Cardiac septum (tissue), 1 donor: Measurements from ENCODE around the gene SYT17. TPM values are rescaled to one million over a fixed set of nuclear protein-coding genes. Genes with fewer than 3 reads are reported as not detected.

Experiments
- DNase-seq: peaks from one replicate; pipeline ENCODE4 v3.0.0-alpha.2; 2020; ENCODE audit warnings: low spot score
- intact Hi-C: fragments of 100-400 bp; cut with DNase I; formaldehyde crosslinking; loops from one replicate; pipeline ENCODE4 v1.14.0; 2022
- total RNA-seq: library from RNA; stranded (reverse); fragmentation: NEBNext Ultra II Directional; extraction: Animal tissue kit (Norgen Biotek cat#: 25700); gene quantifications from one replicate; pipeline ENCODE4 v1.2.1, GENCODE V29; 2021
- donor health status: DM: no; HTN: no; CAD: no.

Gene SYT17
- total RNA-seq, 1 donor from 2014 or later: 0.81 TPM

DNA sequence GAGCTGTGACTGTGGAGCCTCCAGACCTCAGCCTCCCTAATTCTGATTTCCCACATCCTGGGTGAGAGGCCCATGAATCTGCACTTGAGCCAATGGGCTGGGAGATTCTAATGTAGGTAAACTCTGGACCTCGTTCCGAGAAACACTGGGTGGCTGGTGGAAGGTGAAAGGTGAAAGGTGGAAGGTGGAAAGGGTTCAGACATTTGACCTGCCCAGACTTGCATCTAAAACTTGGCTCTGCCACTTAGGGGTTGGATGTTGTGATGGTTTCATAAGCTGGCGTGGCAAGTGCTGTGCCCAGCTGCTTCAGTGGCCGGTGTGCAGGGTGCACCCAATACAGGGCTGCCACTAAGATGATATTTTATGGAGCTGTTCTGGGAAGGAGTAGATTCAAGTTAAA is 24.8 kb downstream of the SYT17 start:
- intact Hi-C loops: no loop called here
- DNase-seq: no peak

- DNase-seq: no peak
- intact Hi-C loops: no loop called here
These were observed 28.8 kb downstream of the SYT17 start for GRCh38 chr16:19196871-19197270.

DNA sequence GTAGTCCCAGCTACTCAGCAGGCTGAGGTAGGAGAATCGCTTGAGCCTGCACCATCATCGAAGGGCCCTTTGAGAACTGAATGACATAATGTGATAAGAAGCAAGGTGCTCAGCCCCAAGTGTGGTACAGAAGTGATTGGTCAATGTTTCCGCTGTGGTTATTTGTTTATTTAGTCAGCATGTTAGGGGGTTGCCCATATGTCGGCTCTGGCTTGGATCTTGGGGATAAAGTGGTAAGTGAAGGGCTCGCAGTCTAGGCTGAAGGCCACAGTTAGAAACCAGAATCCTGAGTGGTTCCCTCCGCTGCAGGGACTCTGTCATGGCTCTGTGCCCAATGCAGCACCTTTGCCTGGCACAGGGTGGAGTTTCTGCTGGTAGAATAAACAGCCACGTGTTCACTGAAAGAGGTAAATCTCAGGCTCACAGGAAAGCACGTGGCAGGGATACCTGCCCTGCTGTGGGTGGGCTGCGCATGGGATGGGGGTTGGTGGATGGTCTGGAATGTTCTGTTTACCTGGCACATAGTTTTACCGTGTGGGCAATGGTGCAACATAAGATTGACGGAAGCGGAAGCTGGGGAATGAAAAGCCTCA is 35.4 kb downstream of the SYT17 start:
- DNase-seq: no peak
- intact Hi-C loops: no loop called here

DNA sequence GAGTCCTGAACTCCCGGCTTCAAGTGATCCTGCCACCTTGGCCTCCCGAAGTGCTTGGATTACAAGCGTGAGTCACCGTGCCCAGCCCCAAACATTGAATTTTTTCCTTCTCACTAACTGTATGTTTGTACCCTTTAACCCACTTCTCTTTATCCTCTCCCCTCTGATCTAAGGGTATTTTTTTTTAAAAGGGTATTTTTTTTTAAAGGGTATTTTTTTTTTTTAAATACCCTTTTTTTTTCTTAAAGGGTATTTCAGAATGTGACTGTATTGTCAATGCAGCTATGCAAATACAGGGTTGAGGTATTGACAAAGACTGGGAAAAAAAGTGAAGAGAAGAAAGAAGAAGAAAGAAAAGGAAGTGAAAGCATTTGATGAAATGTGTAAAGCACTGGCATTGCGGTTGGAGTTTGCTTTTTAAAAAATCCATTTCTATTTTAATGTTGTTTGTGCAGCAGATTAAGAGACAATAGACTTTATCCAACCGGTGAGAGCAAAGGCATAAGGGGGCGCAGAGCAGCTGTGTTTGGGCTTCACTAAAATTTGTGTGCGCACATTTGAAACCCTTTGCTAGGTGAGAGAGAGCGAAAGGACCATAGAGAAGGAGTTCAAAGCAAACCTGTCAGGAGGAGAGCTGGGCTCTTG is 42.4 kb downstream of the SYT17 start:
- intact Hi-C loops: no loop called here

GRCh38 chr16:19210968-19211367 is 42.9 kb downstream of the SYT17 start:
- intact Hi-C loops: no loop called here
- DNase-seq: no peak

More for the DNA sequence above, 42.4 kb downstream of the SYT17 start:
- no peak for DNase-seq

GRCh38 chr16:19212059-19212458 is 44.0 kb downstream of the SYT17 start:
- intact Hi-C loops: no loop called here
- DNase-seq: no peak

- intact Hi-C loops: no loop called here
- no peak for DNase-seq
These were observed 45.8 kb downstream of the SYT17 start for GRCh38 chr16:19213885-19214284.

GRCh38 chr16:19215705-19216104 is 47.7 kb downstream of the SYT17 start:
- intact Hi-C loops: no loop called here

DNA sequence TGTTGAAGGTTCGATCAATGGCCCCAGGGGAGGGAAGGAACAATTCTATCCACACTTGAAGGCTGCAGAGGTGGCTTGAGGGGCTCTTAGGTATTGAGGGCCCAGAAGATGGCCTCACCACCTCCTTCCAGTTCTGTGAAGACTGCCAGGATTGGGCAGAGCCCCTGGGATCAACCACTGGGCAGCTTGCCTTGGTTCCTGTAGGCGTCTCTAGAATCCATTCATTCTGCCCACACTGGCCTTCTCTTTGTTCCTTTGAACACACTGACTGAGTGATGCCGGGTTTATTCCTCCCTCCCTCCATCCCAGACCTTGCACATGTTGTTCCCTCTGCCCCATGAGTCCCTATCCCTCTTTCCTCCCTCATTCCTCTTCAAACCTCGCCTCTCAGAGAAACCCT is 50.5 kb downstream of the SYT17 start:
- intact Hi-C loops: no loop called here
- DNase-seq: no peak

More at GRCh38 chr16:19215705-19216104, 47.7 kb downstream of the SYT17 start:
- DNase-seq: no peak

- no peak for DNase-seq
- intact Hi-C loops: no loop called here
These were observed 51.8 kb downstream of the SYT17 start for GRCh38 chr16:19219836-19220235.

DNA sequence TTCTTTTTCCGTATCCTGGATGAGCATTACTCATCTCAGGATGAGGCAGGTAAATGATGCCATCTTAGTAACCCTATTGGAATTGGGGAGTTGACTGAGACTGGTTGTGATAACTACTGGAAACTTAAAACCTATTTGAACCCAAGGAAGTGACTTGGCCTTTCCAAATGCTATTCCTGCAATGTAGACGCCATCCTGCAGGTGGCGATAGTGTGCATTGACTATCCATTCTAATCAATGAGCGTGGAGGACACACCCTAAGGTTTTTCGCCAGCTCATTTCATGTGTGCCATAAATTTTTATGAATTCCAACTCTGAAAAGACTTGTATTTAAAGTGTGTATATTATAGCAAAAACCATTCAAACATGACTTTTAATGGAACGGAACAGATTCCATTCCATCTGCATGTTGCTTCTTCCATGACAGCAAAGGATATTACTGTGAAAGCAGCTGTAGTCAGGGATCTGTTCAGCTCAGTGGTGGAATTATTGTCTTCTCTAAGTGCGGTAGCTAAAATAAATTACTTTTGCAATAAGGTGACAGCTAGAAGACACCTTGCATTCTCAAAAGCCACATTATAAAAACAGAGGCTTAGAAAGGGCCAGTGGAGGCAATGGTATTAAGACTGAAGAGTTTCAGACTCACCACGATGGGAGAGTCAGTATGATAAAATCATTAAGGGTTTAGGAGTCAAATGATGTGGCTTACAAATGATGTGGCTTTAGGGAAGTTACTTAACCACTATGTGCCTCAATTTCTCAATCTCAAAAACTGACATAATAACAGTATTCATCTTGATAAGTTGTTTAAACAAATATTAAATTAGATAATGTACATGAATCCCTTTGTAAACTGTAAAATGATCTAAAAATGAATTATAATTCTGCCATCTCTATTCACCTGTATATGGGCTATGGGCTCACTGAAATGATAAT is 55.5 kb downstream of the SYT17 start:
- intact Hi-C loops: no loop called here
- no peak for DNase-seq

- DNase-seq: no peak
- intact Hi-C loops: no loop called here
These were observed 57.6 kb downstream of the SYT17 start for GRCh38 chr16:19225651-19226050.

DNA sequence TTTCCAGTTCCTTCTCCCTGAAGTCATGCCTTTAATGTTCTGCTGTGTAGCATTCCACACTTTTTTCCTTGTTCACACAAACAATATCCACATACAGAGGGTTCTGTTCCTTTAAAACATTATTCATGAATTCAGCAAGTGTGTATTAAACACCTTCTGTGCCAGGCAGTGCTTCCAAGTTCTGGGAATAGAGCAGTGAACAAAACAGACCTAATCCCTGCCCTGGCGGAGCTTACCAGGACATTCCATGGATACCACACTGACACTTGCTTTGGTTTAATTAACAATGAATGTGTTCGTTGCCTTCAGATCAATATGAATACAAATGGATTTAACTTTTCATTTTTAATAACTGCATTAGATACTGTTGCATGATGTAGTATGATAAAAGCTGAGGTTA is 59.6 kb downstream of the SYT17 start:
- intact Hi-C loops: no loop called here
- no peak for DNase-seq

- intact Hi-C loops: no loop called here
- DNase-seq: no peak
These were observed 60.0 kb downstream of the SYT17 start for GRCh38 chr16:19228052-19228451.

- intact Hi-C loops: no loop called here
- no peak for DNase-seq
These were observed 60.5 kb downstream of the SYT17 start for GRCh38 chr16:19228575-19228974.

- intact Hi-C loops: no loop called here
- DNase-seq: no peak
These were observed 62.5 kb downstream of the SYT17 start for GRCh38 chr16:19230575-19230974.

DNA sequence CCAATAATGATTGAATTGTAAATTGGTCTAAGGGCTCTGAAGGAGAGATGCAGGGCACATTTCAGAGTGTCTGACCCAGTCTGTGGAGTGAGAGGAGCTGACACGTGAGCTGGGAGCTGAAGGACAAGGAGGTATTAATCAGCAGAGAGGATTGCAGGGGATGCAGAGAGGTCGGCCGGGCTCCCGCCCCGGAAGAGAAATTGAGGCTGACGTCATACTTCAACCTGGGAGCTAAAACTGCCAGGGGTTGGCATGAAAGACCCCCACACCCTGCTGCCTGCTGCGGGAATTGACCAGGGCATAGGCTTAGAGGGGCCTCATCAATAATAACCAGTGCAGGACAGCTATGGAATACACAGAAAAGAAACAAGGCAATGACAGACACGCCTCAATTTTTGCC is 63.8 kb downstream of the SYT17 start:
- DNase-seq: no peak
- intact Hi-C loops: no loop called here

DNA sequence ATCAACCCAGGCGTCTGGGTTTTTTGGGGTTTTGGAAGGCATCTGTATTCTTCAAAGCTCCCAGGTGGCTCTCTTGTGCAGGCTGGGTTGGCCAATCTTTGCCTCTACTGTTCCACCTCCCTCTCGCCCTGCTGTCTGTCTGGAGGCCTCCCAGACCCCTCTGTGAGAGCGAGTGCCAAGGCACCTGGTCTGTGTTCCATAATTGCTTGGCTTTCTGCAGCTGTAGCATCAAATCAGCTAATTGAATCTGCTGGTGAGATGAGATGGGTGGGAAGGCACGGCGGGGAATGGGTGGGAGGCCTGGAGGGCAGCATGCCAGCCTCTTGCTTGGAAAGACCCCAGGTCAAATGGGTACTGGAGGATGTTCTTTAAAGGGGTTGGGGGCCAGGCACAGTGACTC is 64.9 kb downstream of the SYT17 start:
- no peak for DNase-seq
- intact Hi-C loops: no loop called here

DNA sequence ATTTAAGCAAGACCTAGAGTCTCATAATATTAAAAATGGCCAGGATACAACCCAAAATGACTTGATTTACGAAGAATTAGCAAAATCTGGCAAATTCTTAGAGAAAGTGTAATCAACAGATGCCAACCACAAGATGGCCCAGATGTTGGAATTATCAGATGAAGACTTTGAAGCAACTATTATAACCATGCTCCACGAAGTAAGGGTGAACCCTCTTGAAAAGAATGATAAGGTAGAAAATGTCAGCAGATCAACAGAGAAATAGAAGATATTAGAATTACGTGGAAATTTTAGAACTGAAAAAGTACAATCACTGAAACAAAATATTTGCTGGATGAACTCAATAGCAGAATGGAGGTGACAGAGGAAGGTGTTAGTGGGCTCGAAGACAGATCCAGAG is 67.4 kb downstream of the SYT17 start:
- no peak for DNase-seq
- intact Hi-C loops: no loop called here

GRCh38 chr16:19235886-19236285 is 67.8 kb downstream of the SYT17 start:
- intact Hi-C loops: no loop called here

More at GRCh38 chr16:19235886-19236285, 67.8 kb downstream of the SYT17 start:
- no peak for DNase-seq
